GM20431 (cell line): ENCODE measurements around the gene PSPH.

Source experiments
- in situ Hi-C: fragments of 300-500 bp; cut with MseI, MboI; formaldehyde crosslinking; loops from one replicate; pipeline ENCODE4 v1.15.0; 2020; ENCODE audit warnings: low sequenced_read_pairs; ENCODE audit not compliant: unreplicated experiment

PSPH gene

DNA sequence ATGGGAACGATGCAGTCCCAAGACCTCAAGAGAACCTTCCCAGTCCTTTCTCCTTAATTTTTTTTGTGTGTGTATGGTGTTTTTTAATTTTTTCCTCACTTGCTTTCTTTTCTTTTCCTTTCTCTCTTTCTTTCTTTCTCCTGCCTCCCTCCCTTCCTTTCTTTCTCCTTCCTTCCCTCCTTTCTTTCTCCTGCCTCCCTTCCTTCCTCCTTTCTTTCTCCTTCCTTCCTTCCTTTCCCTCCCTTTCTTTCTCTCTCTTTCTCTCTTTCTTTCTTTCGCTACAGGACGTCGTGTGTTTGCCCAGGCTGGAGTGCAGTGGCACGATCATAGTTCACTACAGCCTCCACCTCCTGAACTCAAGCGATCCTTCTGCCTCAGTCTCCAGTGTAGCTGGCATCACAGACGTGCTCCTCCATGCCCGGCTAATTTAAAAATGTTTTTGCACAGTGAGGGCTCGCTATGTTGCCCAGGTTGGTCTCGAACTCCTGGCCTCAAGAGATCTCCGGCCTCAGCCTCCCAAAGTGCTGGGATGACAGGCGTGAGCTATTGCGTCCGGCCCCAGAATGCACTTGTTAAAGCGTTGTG is 87.6 kb downstream of the PSPH start:
- in situ Hi-C loops, result loop anchor here (25.0 kb wide), 1 partner anchor 326 kb away; no protein-coding TSS in a partner anchor

DNA sequence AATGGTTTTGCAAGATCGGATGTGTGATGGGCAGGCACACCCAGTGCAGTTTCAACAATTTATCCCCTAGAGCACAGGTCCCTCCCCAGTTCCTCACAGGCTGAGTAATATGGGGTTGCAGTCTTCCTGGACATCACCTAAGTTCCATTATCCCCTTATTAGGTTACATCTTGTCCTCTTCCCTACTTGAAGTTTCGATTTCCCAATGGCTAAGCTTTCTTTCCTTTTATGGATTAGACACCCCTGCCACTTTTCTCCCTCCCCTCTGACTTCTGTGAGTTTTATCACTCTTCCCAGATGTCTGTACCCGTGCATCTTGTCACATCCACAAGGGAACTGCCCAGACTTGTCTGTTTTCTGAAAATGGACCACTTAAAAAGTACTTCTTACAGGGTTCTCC is 89.2 kb downstream of the PSPH start:
- in situ Hi-C loops, result loop anchor here (25.0 kb wide), 1 partner anchor 325 kb away; no protein-coding TSS in a partner anchor
